GM21447 (cell line): ENCODE data around the gene PIM3.
"Not testable (repeated sequence)": the region's sequence is repeated elsewhere in the genome, so short reads cannot be mapped to it uniquely, and the experiment has no call there.

ENCODE experiments used
- ATAC-seq: cut with Tn5 transposase; IDR thresholded peaks from one replicate; pipeline ENCODE4 v1.9.1; 2021; ENCODE audit not compliant: unreplicated experiment

PIM3 gene

GRCh38 chr22:49942565-49943404, 17.8 kb upstream of the PIM3 start:
- no peak for ATAC-seq

- ATAC-seq = no peak
Observed at GRCh38 chr22:49943405-49943765, 17.2 kb upstream of the PIM3 start.

GRCh38 chr22:49943771-49944398, 16.7 kb upstream of the PIM3 start:
- no peak for ATAC-seq

- no peak for ATAC-seq
Observed at GRCh38 chr22:49944399-49944891, 16.1 kb upstream of the PIM3 start.

GRCh38 chr22:49945042-49945794, 15.4 kb upstream of the PIM3 start:
- ATAC-seq = not testable (repeated sequence)

- no peak for ATAC-seq
Observed at GRCh38 chr22:49946612-49947295, 13.8 kb upstream of the PIM3 start.

GRCh38 chr22:49947296-49947622, 13.3 kb upstream of the PIM3 start:
- ATAC-seq = no peak

- no peak for ATAC-seq
Observed at GRCh38 chr22:49948116-49948957, 12.2 kb upstream of the PIM3 start.

GRCh38 chr22:49948958-49949913, 11.3 kb upstream of the PIM3 start:
- no peak for ATAC-seq

GRCh38 chr22:49949914-49950292, 10.7 kb upstream of the PIM3 start:
- no peak for ATAC-seq

- ATAC-seq = no peak
Observed at GRCh38 chr22:49950396-49950994, 10.1 kb upstream of the PIM3 start.

GRCh38 chr22:49951000-49951677, 9.4 kb upstream of the PIM3 start:
- ATAC-seq = no peak

- no peak for ATAC-seq
Observed at GRCh38 chr22:49951678-49951985, 8.9 kb upstream of the PIM3 start.

- ATAC-seq = no peak
Observed at GRCh38 chr22:49951986-49952896, 8.3 kb upstream of the PIM3 start.

GRCh38 chr22:49953027-49953679, 7.4 kb upstream of the PIM3 start:
- ATAC-seq = no peak

- ATAC-seq = no peak
Observed at GRCh38 chr22:49953680-49954344, 6.8 kb upstream of the PIM3 start.
